ENCODE measurements around the gene PCBD2. TPM values are rescaled to one million over a fixed set of nuclear protein-coding genes. Genes with fewer than 3 reads are reported as not detected.
"Not testable (repeated sequence)": the region's sequence is repeated elsewhere in the genome, so short reads cannot be mapped to it uniquely, and the experiment has no call there.

PCBD2 gene
- polyA plus RNA-seq, 2 of the 4 experiments (the other 2 are of a cell fraction), result 9.5 to 13.6 TPM

DNA sequence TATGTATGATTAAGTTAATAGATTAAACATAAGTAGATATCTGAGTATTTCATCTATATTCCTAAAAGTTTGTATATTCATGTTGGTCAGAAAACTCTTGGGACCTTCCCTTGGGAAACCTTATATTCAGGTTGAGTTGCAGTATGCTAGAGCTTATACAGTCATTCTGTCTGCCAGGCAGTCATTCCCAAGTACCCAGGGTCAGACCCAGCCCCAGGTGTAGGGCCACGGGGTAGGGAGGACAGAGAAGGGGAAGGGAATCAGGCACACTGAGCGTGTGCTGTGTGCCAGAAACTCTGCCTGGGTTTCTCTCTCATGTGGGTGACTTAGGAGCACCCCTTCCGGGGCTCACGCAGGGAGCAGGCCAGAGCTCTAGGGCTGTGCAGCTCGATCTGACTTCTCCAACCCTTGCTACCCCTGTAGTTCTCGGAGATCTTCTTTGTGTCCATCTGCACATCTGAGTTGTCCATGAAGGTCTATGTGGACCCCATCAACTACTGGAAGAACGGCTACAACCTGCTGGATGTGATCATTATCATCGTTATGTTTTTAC lies 91.0 kb downstream of the PCBD2 start:
- ATAC-seq (peak in 1 of 2 experiments; percentile 27; a peak in 2 of 6 replicates), FAIRE-seq (no peak)
- CTCF ChIA-PET, result interaction anchor here (1.2 kb wide), 1 partner anchor 12 kb away, joined by 3 read pairs; no protein-coding TSS in a partner anchor

DNA sequence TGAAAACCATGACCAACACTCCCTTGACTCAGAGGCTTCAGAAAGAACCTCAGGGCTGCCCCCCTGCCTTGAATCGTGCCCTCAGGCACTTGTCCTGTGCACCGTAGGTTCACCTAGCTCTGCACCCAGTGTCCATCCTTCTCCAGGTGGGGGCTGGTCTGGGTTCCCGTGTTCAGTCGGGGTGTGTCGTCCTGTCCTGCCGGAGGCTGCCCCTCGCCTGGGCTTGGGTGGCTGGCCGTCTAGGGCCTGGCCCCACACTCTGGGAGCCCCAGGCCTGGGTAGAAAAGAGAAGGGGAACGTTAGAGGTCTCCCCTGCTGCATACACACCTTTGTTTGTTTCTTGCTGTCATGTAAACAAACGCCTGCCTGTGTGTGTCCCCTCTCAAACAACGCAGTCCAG lies 92.1 kb downstream of the PCBD2 start:
- ATAC-seq (no peak), DNase-seq (ENCODE audit: low read depth in 1 of 2, low spot score in 1 of 2) (no peak), FAIRE-seq (no peak)
- TF ChIP-seq JUN (IDR thresholded peaks at IDR 0.05) (no peak), TFCP2L1 (CRISPR knock-in tag; IDR thresholded peaks at IDR 0.05) (no peak), ZSCAN20 (CRISPR knock-in tag; IDR thresholded peaks at IDR 0.05) (no peak), HOXB5 (CRISPR knock-in tag; IDR thresholded peaks at IDR 0.05) (no peak), CHD2 (IDR thresholded peaks at IDR 0.05; ENCODE audit: low read length, partially characterized antibody) (no peak), HOXB13 (CRISPR knock-in tag; IDR thresholded peaks at IDR 0.05; ENCODE audit: low read depth) (no peak), MAFK (IDR thresholded peaks at IDR 0.05; ENCODE audit: partially characterized antibody) (no peak), FOSL2 (IDR thresholded peaks at IDR 0.05) (no peak), FOSL2 (CRISPR knock-in tag; IDR thresholded peaks at IDR 0.05) (no peak), MYC (IDR thresholded peaks at IDR 0.05; ENCODE audit: borderline replicate concordance, low read length) (no peak), FOXS1 (CRISPR knock-in tag; IDR thresholded peaks at IDR 0.05) (no peak), SMC3 (IDR thresholded peaks at IDR 0.05) (no peak), RAD21 (conservative IDR thresholded peaks at IDR 0.05 in 1 of 2, IDR thresholded peaks at IDR 0.05 in 1 of 2) (no peak), JUNB (IDR thresholded peaks at IDR 0.05) (no peak)
- TF ChIP-seq, protein P1, sequence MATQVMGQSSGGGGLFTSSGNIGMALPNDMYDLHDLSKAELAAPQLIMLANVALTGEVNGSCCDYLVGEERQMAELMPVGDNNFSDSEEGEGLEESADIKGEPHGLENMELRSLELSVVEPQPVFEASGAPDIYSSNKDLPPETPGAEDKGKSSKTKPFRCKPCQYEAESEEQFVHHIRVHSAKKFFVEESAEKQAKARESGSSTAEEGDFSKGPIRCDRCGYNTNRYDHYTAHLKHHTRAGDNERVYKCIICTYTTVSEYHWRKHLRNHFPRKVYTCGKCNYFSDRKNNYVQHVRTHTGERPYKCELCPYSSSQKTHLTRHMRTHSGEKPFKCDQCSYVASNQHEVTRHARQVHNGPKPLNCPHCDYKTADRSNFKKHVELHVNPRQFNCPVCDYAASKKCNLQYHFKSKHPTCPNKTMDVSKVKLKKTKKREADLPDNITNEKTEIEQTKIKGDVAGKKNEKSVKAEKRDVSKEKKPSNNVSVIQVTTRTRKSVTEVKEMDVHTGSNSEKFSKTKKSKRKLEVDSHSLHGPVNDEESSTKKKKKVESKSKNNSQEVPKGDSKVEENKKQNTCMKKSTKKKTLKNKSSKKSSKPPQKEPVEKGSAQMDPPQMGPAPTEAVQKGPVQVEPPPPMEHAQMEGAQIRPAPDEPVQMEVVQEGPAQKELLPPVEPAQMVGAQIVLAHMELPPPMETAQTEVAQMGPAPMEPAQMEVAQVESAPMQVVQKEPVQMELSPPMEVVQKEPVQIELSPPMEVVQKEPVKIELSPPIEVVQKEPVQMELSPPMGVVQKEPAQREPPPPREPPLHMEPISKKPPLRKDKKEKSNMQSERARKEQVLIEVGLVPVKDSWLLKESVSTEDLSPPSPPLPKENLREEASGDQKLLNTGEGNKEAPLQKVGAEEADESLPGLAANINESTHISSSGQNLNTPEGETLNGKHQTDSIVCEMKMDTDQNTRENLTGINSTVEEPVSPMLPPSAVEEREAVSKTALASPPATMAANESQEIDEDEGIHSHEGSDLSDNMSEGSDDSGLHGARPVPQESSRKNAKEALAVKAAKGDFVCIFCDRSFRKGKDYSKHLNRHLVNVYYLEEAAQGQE (IDR thresholded peaks at IDR 0.05), result no peak
- TF ChIP-seq, protein P2, sequence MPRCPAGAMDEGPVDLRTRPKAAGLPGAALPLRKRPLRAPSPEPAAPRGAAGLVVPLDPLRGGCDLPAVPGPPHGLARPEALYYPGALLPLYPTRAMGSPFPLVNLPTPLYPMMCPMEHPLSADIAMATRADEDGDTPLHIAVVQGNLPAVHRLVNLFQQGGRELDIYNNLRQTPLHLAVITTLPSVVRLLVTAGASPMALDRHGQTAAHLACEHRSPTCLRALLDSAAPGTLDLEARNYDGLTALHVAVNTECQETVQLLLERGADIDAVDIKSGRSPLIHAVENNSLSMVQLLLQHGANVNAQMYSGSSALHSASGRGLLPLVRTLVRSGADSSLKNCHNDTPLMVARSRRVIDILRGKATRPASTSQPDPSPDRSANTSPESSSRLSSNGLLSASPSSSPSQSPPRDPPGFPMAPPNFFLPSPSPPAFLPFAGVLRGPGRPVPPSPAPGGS (IDR thresholded peaks at IDR 0.05), result no peak
- TF ChIP-seq, protein P3, sequence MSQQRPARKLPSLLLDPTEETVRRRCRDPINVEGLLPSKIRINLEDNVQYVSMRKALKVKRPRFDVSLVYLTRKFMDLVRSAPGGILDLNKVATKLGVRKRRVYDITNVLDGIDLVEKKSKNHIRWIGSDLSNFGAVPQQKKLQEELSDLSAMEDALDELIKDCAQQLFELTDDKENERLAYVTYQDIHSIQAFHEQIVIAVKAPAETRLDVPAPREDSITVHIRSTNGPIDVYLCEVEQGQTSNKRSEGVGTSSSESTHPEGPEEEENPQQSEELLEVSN (IDR thresholded peaks at IDR 0.05; ENCODE audit: borderline replicate concordance, low read depth), result no peak
- TF ChIP-seq, protein P4, sequence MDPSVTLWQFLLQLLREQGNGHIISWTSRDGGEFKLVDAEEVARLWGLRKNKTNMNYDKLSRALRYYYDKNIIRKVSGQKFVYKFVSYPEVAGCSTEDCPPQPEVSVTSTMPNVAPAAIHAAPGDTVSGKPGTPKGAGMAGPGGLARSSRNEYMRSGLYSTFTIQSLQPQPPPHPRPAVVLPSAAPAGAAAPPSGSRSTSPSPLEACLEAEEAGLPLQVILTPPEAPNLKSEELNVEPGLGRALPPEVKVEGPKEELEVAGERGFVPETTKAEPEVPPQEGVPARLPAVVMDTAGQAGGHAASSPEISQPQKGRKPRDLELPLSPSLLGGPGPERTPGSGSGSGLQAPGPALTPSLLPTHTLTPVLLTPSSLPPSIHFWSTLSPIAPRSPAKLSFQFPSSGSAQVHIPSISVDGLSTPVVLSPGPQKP (IDR thresholded peaks at IDR 0.05; ENCODE audit: low read depth, low read length), result no peak
- H3K27ac ChIP-seq, result no peak overlapping the region
- no peaks in the 10 kb centered on the region for H3K4me1 ChIP-seq
- 65% methylated on average over 10 of the region's 11 CpGs for WGBS (ENCODE audit: missing lambda C conversion rate)
- H3K9me3 ChIP-seq, result no peaks in the 10 kb centered on the region
- ChIA-PET CTCF (interaction anchor here (1.2 kb wide), 1 partner anchor 11 kb away, joined by 3 read pairs; no protein-coding TSS in a partner anchor), POLR2A (interaction anchor here (0.6 kb wide), 1 partner anchor 11 kb away, joined by 4 read pairs; no protein-coding TSS in a partner anchor)
- no peak overlapping the region for H3K4me3 ChIP-seq
- H3K4me2 ChIP-seq, result no peak overlapping the region

More for the DNA sequence above, 91.0 kb downstream of the PCBD2 start:
- no peak for DNase-seq (ENCODE audit: low read depth in 1 of 2, low spot score in 1 of 2)
- no peak overlapping the region for H3K27ac ChIP-seq
- H3K4me2 ChIP-seq, result no peak overlapping the region
- TF ChIP-seq BHLHE40 (IDR thresholded peaks at IDR 0.05; ENCODE audit: low read depth, low read length) (no peak), EHMT2 (IDR thresholded peaks at IDR 0.05; ENCODE audit: low read depth) (no peak), HDAC2 (IDR thresholded peaks at IDR 0.05) (no peak), ZNF302 (CRISPR knock-in tag; IDR thresholded peaks at IDR 0.05) (no peak), POLR2AphosphoS2 (conservative IDR thresholded peaks at IDR 0.05; ENCODE audit: low read length) (no peak), SREBF2 (IDR thresholded peaks at IDR 0.05) (no peak), MYC (IDR thresholded peaks at IDR 0.05; ENCODE audit: borderline replicate concordance, low read length) (no peak), NFE2L2 (conservative IDR thresholded peaks at IDR 0.05; ENCODE audit: low read length) (no peak), EP300 (IDR thresholded peaks at IDR 0.05) (no peak)
- TF ChIP-seq, protein P5, sequence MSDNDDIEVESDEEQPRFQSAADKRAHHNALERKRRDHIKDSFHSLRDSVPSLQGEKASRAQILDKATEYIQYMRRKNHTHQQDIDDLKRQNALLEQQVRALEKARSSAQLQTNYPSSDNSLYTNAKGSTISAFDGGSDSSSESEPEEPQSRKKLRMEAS (IDR thresholded peaks at IDR 0.05), result no peak
- TF ChIP-seq, protein P6, sequence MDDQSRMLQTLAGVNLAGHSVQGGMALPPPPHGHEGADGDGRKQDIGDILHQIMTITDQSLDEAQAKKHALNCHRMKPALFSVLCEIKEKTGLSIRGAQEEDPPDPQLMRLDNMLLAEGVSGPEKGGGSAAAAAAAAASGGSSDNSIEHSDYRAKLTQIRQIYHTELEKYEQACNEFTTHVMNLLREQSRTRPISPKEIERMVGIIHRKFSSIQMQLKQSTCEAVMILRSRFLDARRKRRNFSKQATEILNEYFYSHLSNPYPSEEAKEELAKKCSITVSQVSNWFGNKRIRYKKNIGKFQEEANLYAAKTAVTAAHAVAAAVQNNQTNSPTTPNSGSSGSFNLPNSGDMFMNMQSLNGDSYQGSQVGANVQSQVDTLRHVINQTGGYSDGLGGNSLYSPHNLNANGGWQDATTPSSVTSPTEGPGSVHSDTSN (IDR thresholded peaks at IDR 0.05), result no peak
- H3K4me3 ChIP-seq, result no peak overlapping the region
- H3K4me1 ChIP-seq, result no peaks in the 10 kb centered on the region
- H3K9me3 ChIP-seq, result no peaks in the 10 kb centered on the region
- POLR2A ChIA-PET, result interaction anchor here (0.6 kb wide), 1 partner anchor 122 kb away, joined by 4 read pairs; the partner anchor contains the start of gene TXNDC15
- 78% methylated on average over 8 of the region's 8 CpGs for WGBS (ENCODE audit: missing lambda C conversion rate)

DNA sequence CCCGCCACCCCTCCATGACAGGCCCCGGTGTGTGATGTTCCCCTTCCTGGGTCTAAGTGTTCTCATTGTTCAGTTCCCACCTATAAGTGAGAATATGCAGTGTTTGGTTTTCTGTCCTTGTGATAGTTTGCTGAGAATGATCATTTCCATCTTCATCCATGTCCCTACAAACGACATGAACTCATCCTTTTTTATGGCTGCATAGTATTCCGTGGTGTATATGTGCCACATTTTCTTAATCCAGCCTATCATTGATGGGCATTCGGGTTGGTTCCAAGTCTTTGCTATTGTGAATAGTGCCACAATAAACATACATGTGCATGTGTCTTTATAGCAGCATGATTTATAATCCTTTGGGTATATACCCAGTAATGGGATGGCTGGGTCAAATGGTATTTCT lies 93.1 kb downstream of the PCBD2 start:
- H3K4me3 ChIP-seq; H3K27ac ChIP-seq; FAIRE-seq; ATAC-seq; POLR2A ChIA-PET; CTCF ChIA-PET; H3K4me1 ChIP-seq; DNase-seq (ENCODE audit: low read depth in 1 of 2, low spot score in 1 of 2); H3K4me2 ChIP-seq; H3K9me3 ChIP-seq: not testable (repeated sequence)
- 77% methylated on average over 5 of the region's 5 CpGs for WGBS (ENCODE audit: missing lambda C conversion rate)

Measured in A549 (cell line).